Esophagus squamous epithelium (tissue), 5 donors: ENCODE measurements around the gene EEF1AKMT4. TPM values are rescaled to one million over a fixed set of nuclear protein-coding genes. Genes with fewer than 3 reads are reported as not detected.

ENCODE experiments used
- DNase-seq: peaks from one replicate; lab custom pipeline; 2025; lab: John Stamatoyannopoulos, UW
- H3K27ac ChIP-seq, 4 donors: fragments of 200-600 bp; sonication (generic); one replicate each; pipeline ENCODE4 v1.5.1; 2016 to 2019; ENCODE audit warnings: mild to moderate bottlenecking in 1 of 4
- H3K27me3 ChIP-seq, 4 donors: fragments of 200-600 bp; sonication (generic); 1 replicate in 3 of 4; 2 replicates in 1 of 4; pipeline versions ENCODE4 v1.5.1 to v1.6.0; 2017 to 2021; ENCODE audit warnings: antibody characterized with exemption in 1 of 4
- H3K36me3 ChIP-seq, 3 donors: fragments of 200-600 bp; sonication (generic); one replicate each; pipeline ENCODE4 v1.5.1; 2016 to 2019
- H3K4me1 ChIP-seq, 3 donors: fragments of 200-600 bp; sonication (generic); one replicate each; pipeline ENCODE4 v1.5.1; 2017 to 2019
- H3K4me3 ChIP-seq, 4 donors: fragments of 200-600 bp; sonication (generic); 1 replicate in 3 of 4; 2 replicates in 1 of 4; pipeline ENCODE4 v1.5.1; 2016 to 2019; ENCODE audit warnings: mild to moderate bottlenecking in 2 of 4, moderate library complexity in 1 of 4
- H3K9me3 ChIP-seq, 3 donors: fragments of 200-600 bp; sonication (generic); one replicate each; pipeline ENCODE4 v1.5.1; 2016 to 2019
- POLR2A ChIP-seq, 4 donors: fragments of 450-650 bp; IDR thresholded peaks; one replicate each; pipeline ENCODE4 v1.6.1; 2017; ENCODE audit warnings: antibody characterized with exemption in 4 of 4, mild to moderate bottlenecking in 4 of 4, moderate library complexity in 3 of 4
- WGBS, 2 donors: methylation state at CpG; one replicate each; pipeline ENCODE4 v1.1.5; 2018; 5-methylcytosine and 5-hydroxymethylcytosine counted together
- intact Hi-C: fragments of 100-400 bp; cut with DNase I; formaldehyde crosslinking; loops from one replicate; pipeline ENCODE4 v1.15.0; 2022
- total RNA-seq, 4 donors: library from RNA; depleted of rRNA; stranded (reverse); fragments of >200 nt; gene quantifications; one replicate each; pipeline ENCODE4 v1.1.0, GENCODE V29; 2016
- TF ChIP-seq, protein P1 (sequence below), 6 experiments: fragments of 450-650 bp in 4 of 6; fragments of 200-600 bp in 2 of 6; sonication (generic) in 2 of 6; IDR thresholded peaks; one replicate each; pipeline ENCODE4 v1.5.1; 2016 to 2019; ENCODE audit warnings: antibody characterized with exemption in 6 of 6, mild to moderate bottlenecking in 4 of 6, moderate library complexity in 4 of 6
- donor health status: DM: yes; HTN: yes; CAD: no.

The EEF1AKMT4 gene
- total RNA-seq, 4 donors from 2014 or later, result 8.1 to 13.4 (median 10.3) TPM

DNA sequence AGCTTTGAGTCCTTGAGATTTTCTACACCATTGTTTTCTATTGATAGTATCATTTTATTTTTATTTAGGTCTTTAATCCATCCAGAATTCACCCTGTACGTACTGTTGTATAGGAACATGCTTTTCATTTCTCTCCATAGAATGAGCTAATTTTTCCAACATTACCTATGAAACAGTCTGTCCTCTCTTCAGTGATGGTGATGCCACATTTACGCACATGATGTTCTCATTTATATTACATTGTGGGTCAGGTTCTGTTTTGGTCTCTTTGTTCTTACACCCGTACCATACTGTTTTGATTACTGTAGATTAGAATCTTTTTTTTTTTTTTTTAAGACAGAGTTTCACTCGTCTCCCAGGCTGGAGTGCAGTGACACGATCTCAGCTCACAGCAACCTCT is 37.8 kb upstream of the EEF1AKMT4 start:
- Histone ChIP-seq H3K4me3 (no peak overlapping the region), H3K9me3 (no peaks in the 10 kb centered on the region), H3K36me3 (no peaks in the 10 kb centered on the region), H3K4me1 (no peaks in the 10 kb centered on the region), H3K27ac (no peak overlapping the region), H3K27me3 (peaks cover 0 to 10% (median 0%) of the 10 kb centered on the region in 4 donors)
- intact Hi-C loops, result no loop called here
- TF ChIP-seq POLR2A (IDR thresholded peaks at IDR 0.05), result no peak
- TF ChIP-seq, protein P1, sequence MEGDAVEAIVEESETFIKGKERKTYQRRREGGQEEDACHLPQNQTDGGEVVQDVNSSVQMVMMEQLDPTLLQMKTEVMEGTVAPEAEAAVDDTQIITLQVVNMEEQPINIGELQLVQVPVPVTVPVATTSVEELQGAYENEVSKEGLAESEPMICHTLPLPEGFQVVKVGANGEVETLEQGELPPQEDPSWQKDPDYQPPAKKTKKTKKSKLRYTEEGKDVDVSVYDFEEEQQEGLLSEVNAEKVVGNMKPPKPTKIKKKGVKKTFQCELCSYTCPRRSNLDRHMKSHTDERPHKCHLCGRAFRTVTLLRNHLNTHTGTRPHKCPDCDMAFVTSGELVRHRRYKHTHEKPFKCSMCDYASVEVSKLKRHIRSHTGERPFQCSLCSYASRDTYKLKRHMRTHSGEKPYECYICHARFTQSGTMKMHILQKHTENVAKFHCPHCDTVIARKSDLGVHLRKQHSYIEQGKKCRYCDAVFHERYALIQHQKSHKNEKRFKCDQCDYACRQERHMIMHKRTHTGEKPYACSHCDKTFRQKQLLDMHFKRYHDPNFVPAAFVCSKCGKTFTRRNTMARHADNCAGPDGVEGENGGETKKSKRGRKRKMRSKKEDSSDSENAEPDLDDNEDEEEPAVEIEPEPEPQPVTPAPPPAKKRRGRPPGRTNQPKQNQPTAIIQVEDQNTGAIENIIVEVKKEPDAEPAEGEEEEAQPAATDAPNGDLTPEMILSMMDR (IDR thresholded peaks at IDR 0.05), result no peak
- WGBS, 2 donors, result 70 to 81% methylated on average over 5 of the region's 5 CpGs
- no peak for DNase-seq

DNA sequence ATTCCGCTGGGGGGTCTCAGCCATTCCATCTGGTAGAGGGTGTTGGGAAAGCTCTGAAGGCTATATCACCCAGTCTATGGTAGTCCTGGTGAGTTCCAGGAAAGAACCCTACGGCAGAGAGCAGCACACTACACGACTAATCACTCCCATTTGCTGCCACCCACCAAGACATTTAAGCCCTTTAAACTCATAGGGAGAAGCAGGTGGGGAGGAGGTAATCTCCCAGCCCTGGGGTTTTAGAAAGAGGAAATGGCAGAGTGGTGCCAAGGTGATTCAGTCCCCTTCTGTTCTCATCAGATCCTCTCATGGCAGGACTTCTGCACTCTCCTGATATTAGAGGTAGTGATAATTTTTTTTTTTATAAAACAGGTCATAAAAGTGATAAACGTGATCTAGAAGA is 30.7 kb upstream of the EEF1AKMT4 start:
- no peak for DNase-seq
- intact Hi-C loops, result no loop called here
- Histone ChIP-seq H3K4me3 (no peak overlapping the region), H3K4me1 (no peaks in the 10 kb centered on the region), H3K27ac (no peak overlapping the region), H3K27me3 (peaks cover 0 to 32% (median 0%) of the 10 kb centered on the region in 4 donors), H3K36me3 (no peaks in the 10 kb centered on the region), H3K9me3 (no peaks in the 10 kb centered on the region)
- TF ChIP-seq POLR2A (IDR thresholded peaks at IDR 0.05), result no peak
- TF ChIP-seq, protein P1 (IDR thresholded peaks at IDR 0.05), result no peak
- WGBS, 2 donors, result 41 to 63% methylated on average over 2 to 4 of the region's 4 CpGs

- Histone ChIP-seq H3K9me3 (no peaks in the 10 kb centered on the region), H3K36me3 (no peaks in the 10 kb centered on the region), H3K4me3 (no peak overlapping the region), H3K27me3 (peaks cover 0 to 61% (median 0%) of the 10 kb centered on the region in 4 donors), H3K4me1 (no peaks in the 10 kb centered on the region), H3K27ac (no peak overlapping the region)
- intact Hi-C loops, result no loop called here
- no peak for TF ChIP-seq POLR2A (IDR thresholded peaks at IDR 0.05)
- TF ChIP-seq, protein P1 (IDR thresholded peaks at IDR 0.05), result no peak
- WGBS, 2 donors, result 53 to 73% methylated on average over 3 of the region's 3 CpGs
- no peak for DNase-seq
Measured at GRCh38 chr3:184222521-184222920, 27.0 kb upstream of the EEF1AKMT4 start.

DNA sequence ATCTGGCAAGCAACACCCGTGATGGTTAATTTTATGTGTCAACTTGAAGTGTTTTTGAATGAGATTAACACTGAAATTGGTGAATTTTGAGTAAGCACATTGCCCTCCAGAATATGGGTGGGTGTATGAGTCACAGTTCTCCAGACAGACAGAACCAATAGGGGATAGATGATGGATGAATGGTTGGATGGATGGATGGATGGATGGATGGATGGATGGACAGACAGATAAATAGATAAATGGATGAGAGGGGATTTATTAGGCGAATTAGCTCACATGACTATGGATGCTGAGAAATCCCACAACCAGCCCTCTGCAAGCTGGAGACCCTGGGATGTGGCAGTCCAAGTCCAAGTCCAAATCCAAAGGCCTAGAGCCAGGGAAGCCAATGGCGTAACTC is 25.5 kb upstream of the EEF1AKMT4 start:
- Histone ChIP-seq H3K4me1 (peaks cover 0 to 4% (median 2%) of the 10 kb centered on the region in 3 donors), H3K9me3 (no peaks in the 10 kb centered on the region), H3K27me3 (peaks cover 0 to 69% (median 2%) of the 10 kb centered on the region in 4 donors), H3K27ac (no peak overlapping the region), H3K4me3 (no peak overlapping the region), H3K36me3 (no peaks in the 10 kb centered on the region)
- WGBS, 2 donors, result 75 to 81% methylated on average over 3 of the region's 3 CpGs
- DNase-seq, result no peak
- intact Hi-C loops, result no loop called here
- TF ChIP-seq POLR2A (IDR thresholded peaks at IDR 0.05), result no peak
- TF ChIP-seq, protein P1 (IDR thresholded peaks at IDR 0.05), result no peak

GRCh38 chr3:184227481-184227935 is 22.0 kb upstream of the EEF1AKMT4 start:
- H3K4me3 ChIP-seq, result no peak overlapping the region
- no peak for DNase-seq
- no peak overlapping the region for H3K27ac ChIP-seq
- no peak for TF ChIP-seq POLR2A (IDR thresholded peaks at IDR 0.05)
- TF ChIP-seq, protein P1 (IDR thresholded peaks at IDR 0.05), result peak; percentile 47 to 80 (median 68)
- intact Hi-C loops, result no loop called here
- peaks cover 9 to 26% (median 21%) of the 10 kb centered on the region in 3 donors for H3K4me1 ChIP-seq
- peaks cover 12 to 84% (median 13%) of the 10 kb centered on the region in 4 donors for H3K27me3 ChIP-seq
- no peaks in the 10 kb centered on the region for H3K36me3 ChIP-seq
- WGBS, 2 donors, result 59% methylated on average over 2 of the region's 2 CpGs
- H3K9me3 ChIP-seq, result no peaks in the 10 kb centered on the region
